H1 (cell line): Measurements from ENCODE around the gene IL32. TPM values are rescaled to one million over a fixed set of nuclear protein-coding genes. Genes with fewer than 3 reads are reported as not detected.

Experiments used
- ASH2L ChIP-seq: fragments of 200-600, 300-600 bp; sonication (generic); IDR thresholded peaks from one replicate; pipeline ENCODE4 v1.7.1; 2017; ENCODE audit warnings: low read length
- BRCA1 ChIP-seq: IDR thresholded peaks from 2 replicates; pipeline ENCODE4 v1.6.1; 2012; ENCODE audit warnings: low read depth, low read length, improper control_type of control experiment
- CBX8 ChIP-seq: fragments of 300-800, 300-1000 bp; sonication (generic); IDR thresholded peaks from 2 replicates; pipeline ENCODE4 v1.7.1; 2016; ENCODE audit warnings: low read depth, low read length, borderline replicate concordance
- CHD1 ChIP-seq: IDR thresholded peaks from 2 replicates; pipeline ENCODE4 v1.6.1; 2012; ENCODE audit warnings: low read depth, low read length, improper control_type of control experiment
- CREB1 ChIP-seq: IDR thresholded peaks from 2 replicates; pipeline ENCODE4 v1.6.1; 2012; ENCODE audit warnings: inconsistent platforms
- CTCF ChIP-seq, 3 experiments: IDR thresholded peaks; 1 replicate in 2 of 3; 2 replicates in 1 of 3; pipeline versions ENCODE4 v1.5.1 to v1.6.1; 2011; ENCODE audit warnings: low read length in 3 of 3, mild to moderate bottlenecking in 3 of 3, inconsistent platforms in 2 of 3, low read depth in 1 of 3, moderate library complexity in 1 of 3; ENCODE audit not compliant: insufficient read depth in 1 of 3; ENCODE audit errors: control extremely low read depth in 1 of 3
- EP300 ChIP-seq, 2 experiments: IDR thresholded peaks; 1 replicate in 1 of 2; 2 replicates in 1 of 2; pipeline ENCODE4 v1.6.1; 2011 to 2012; ENCODE audit warnings: low read depth in 2 of 2, low read length in 2 of 2, mild to moderate bottlenecking in 2 of 2, borderline replicate concordance in 1 of 2, inconsistent platforms in 1 of 2, moderate library complexity in 1 of 2
- EZH2 ChIP-seq: fragments of 200-600 bp; sonication (generic); IDR thresholded peaks from 2 replicates; pipeline ENCODE4 v1.7.1; 2012; ENCODE audit warnings: low read depth, mild to moderate bottlenecking, moderate library complexity, low read length, inconsistent platforms; ENCODE audit not compliant: severe bottlenecking
- HDAC2 ChIP-seq, 2 experiments: fragments of 300-600 bp in 1 of 2; sonication (generic) in 1 of 2; IDR thresholded peaks; 2 replicates each; pipeline ENCODE4 v1.6.1; 2011 to 2012; ENCODE audit warnings: low read depth in 2 of 2, low read length in 2 of 2, mild to moderate bottlenecking in 2 of 2, moderate library complexity in 2 of 2, borderline replicate concordance in 1 of 2, inconsistent platforms in 1 of 2
- JUND ChIP-seq: IDR thresholded peaks from 2 replicates; pipeline ENCODE4 v1.6.1; 2011; ENCODE audit warnings: mild to moderate bottlenecking, improper control_type of control experiment, low read length
- RBBP5 ChIP-seq: IDR thresholded peaks from 2 replicates; pipeline ENCODE4 v1.7.1; 2012; ENCODE audit warnings: low read depth, mild to moderate bottlenecking, inconsistent platforms, low read length, moderate library complexity, borderline replicate concordance
- SAP30 ChIP-seq: fragments of 300-600 bp; sonication (generic); IDR thresholded peaks from 2 replicates; pipeline ENCODE4 v1.7.1; 2012; ENCODE audit warnings: low read length, moderate library complexity, mild to moderate bottlenecking, inconsistent platforms; ENCODE audit not compliant: insufficient read depth, insufficient replicate concordance
- SIRT6 ChIP-seq: IDR thresholded peaks from one replicate; pipeline ENCODE4 v1.7.1; 2012; ENCODE audit warnings: low read length, inconsistent platforms
- SIX5 ChIP-seq: IDR thresholded peaks from 2 replicates; pipeline ENCODE4 v1.6.1; 2011; ENCODE audit warnings: mild to moderate bottlenecking, low read depth, low read length
- SP1 ChIP-seq: IDR thresholded peaks from 2 replicates; pipeline ENCODE4 v1.6.1; 2011; ENCODE audit warnings: low read depth, low read length
- TAF1 ChIP-seq: IDR thresholded peaks from 2 replicates; pipeline ENCODE4 v1.6.1; 2011; ENCODE audit warnings: mild to moderate bottlenecking, low read depth, low read length
- TAF7 ChIP-seq: optimal IDR thresholded peaks from 2 replicates; pipeline ENCODE3; 2011; ENCODE audit warnings: low read depth, mild to moderate bottlenecking, inconsistent platforms, low read length, moderate library complexity, borderline replicate concordance
- USF2 ChIP-seq: IDR thresholded peaks from 2 replicates; pipeline ENCODE4 v1.6.1; 2011; ENCODE audit warnings: low read length, improper control_type of control experiment
- ZNF274 ChIP-seq: IDR thresholded peaks from 2 replicates; pipeline ENCODE4 v1.7.0; 2012; ENCODE audit warnings: low read length, borderline replicate concordance; ENCODE audit errors: extremely low read depth
- polyA plus RNA-seq, 7 experiments: library from polyadenylated mRNA; depleted of rRNA in 3 of 7; stranded (reverse) in 5 of 7; unstranded in 2 of 7; fragments of >200 nt in 5 of 7; fragments of 200-250 nt in 2 of 7; gene quantifications; 1 replicate in 5 of 7; 2 replicates in 1 of 7; 4 replicates in 1 of 7; pipeline versions ENCODE4 v1.2.1 to v1.2.3, GENCODE V29; 2011 to 2013; ENCODE audit warnings: missing spikeins in 2 of 7, mixed read lengths in 2 of 7
- total RNA-seq: library from RNA; stranded (reverse); fragmentation: NEBNext Ultra II Directional; extraction: Animal tissue kit (Norgen Biotek cat#: 25700); gene quantifications from 2 replicates; pipeline ENCODE4 v1.2.1, GENCODE V29; 2021

IL32 gene
- total and polyA plus RNA-seq, 2 of the 8 experiments (the other 6 are each of a cell fraction or from before 2014, with no cell fraction given): 2.7 to 5.0 TPM

DNA sequence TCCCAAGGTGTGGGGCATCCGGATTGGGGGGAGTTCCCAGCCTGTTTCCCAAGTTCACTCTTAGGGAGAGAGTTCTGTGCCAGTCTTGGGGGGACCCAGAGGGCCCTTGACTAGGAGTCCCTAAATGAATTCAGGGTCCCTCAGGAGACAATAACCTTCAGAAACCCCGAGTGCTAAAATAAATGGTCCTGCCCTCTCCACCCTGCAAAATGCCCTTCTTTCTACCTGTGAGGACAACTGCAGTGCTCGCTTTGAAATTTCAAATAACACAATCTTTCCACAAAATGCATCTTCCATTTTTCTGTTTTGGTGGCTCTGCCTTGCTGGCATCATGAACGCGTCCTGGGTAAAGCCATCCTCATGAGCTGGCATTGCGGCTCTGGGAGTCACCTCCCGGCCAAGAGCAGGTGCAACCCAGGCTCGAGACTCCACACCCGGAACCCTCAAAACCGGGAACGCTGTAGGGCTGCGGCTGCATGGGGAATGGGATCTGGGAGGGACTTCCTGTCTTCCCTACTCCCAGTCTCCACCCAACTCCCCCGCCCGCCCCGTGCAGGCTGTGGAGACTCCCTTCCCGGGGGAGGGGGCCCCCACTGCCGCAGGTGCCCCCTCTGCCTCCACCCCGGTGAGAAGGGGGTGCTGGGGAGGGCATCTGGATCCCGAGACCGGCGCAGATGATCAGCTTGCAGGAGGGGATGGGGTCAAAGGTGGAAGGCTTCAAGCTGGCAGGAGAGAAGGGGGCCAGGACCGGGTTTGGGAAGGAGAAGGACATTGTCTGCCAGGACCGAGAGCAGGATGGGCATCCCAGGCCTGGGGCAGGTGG lies 46.8 kb downstream of the IL32 start, which contains the start of gene ZNF205 (continued):
- TF ChIP-seq USF2 (no peak), RBBP5 (no peak), SIX5 (peak; percentile 29; the same call in 1 of the 2 replicates), EZH2 (no peak), SP1 (peak; percentile 70; the same call in 1 of the 2 replicates), ZNF274 (no peak), CTCF (IDR thresholded peaks at IDR 0.05; ENCODE audit: control extremely low read depth in 1 of 3, insufficient read depth in 1 of 3, low read depth in 1 of 3, low read length in 3 of 3) (0 out of 4 replicates have a peak, but pooled peaks of 1 of the 3 experiments have one; percentile 14), CREB1 (no peak; the same call in 1 of the 2 replicates), CHD1 (no peak), TAF1 (peak; percentile 82), SAP30 (peak; percentile 27), HDAC2 (IDR thresholded peaks at IDR 0.05; ENCODE audit: borderline replicate concordance in 1 of 2, low read depth in 2 of 2, low read length in 2 of 2) (peak in 1 of 2 experiments; percentile 57; a peak in 1 of 4 replicates), SIRT6 (no peak), ASH2L (peak; percentile 55), BRCA1 (no peak), TAF7 (peak; percentile 56), EP300 (IDR thresholded peaks at IDR 0.05; ENCODE audit: borderline replicate concordance in 1 of 2, low read depth in 2 of 2, low read length in 2 of 2) (peak in 1 of 2 experiments; percentile 79; a peak in 1 of 3 replicates), JUND (no peak), CBX8 (no peak)
